PC-3 (cell line): ENCODE measurements around the gene TEX55. TPM values are rescaled to one million over a fixed set of nuclear protein-coding genes. Genes with fewer than 3 reads are reported as not detected.
"Not testable (repeated sequence)": the region's sequence is repeated elsewhere in the genome, so short reads cannot be mapped to it uniquely, and the experiment has no call there.

Experiments used
- ATAC-seq: fragments of 200-7000 bp; cut with Tn5 transposase; 2 replicates; pipeline ENCODE4 v1.9.1; 2020; ENCODE audit warnings: mild to moderate bottlenecking, moderate library complexity
- BruUV-seq: library from RNA; stranded (reverse); fragments of 400-500 nt; replicated peaks from 2 replicates; lab custom pipeline; 2021; lab: Mats Ljungman, UMichigan
- CTCF ChIA-PET: fragments of 300-600 bp; sonication (Branson Sonifier 250); formaldehyde crosslinking; loops from one replicate; lab custom pipeline; 2022; ENCODE audit warnings: antibody characterized with exemption; lab: Charles Lee
- POLR2A ChIA-PET: fragments of 300-600 bp; sonication (Branson Sonifier 250); formaldehyde crosslinking; loops from one replicate; lab custom pipeline; 2022; ENCODE audit warnings: antibody characterized with exemption; ENCODE audit not compliant: unreplicated experiment; lab: Charles Lee
- DNase-seq: peaks from one replicate; pipeline ENCODE4 v3.0.0-alpha.2; 2015
- H2AFZ ChIP-seq: fragments of 300-600 bp; sonication (generic); 2 replicates; pipeline ENCODE4 v1.6.0; 2016; ENCODE audit warnings: antibody characterized with exemption, low read length
- H3F3A ChIP-seq: fragments of 300-600 bp; sonication (generic); one replicate; pipeline ENCODE4 v1.6.0; 2017; ENCODE audit warnings: antibody characterized with exemption, low read length, control low read depth, mild to moderate bottlenecking; ENCODE audit not compliant: unreplicated experiment
- H3K27ac ChIP-seq: fragments of 300-600 bp; sonication (generic); 2 replicates; pipeline ENCODE4 v1.5.1; 2016; ENCODE audit warnings: mild to moderate bottlenecking, low read length
- H3K27me3 ChIP-seq: fragments of 300-600 bp; sonication (generic); 2 replicates; pipeline ENCODE4 v1.6.1; 2016; ENCODE audit warnings: low read length, mixed read lengths
- H3K36me3 ChIP-seq: fragments of 300-600 bp; sonication (generic); 2 replicates; pipeline ENCODE4 v1.6.1; 2016; ENCODE audit warnings: low read depth, mixed run types, low read length, mixed read lengths
- H3K4me1 ChIP-seq: fragments of 300-600 bp; sonication (generic); 2 replicates; pipeline ENCODE4 v1.5.1; 2016; ENCODE audit warnings: low read length; ENCODE audit not compliant: insufficient read depth
- H3K4me2 ChIP-seq: fragments of 300-600 bp; sonication (generic); 2 replicates; pipeline ENCODE4 v1.6.0; 2016; ENCODE audit warnings: low read length
- H3K4me3 ChIP-seq: fragments of 300-600 bp; sonication (generic); 2 replicates; pipeline ENCODE4 v1.5.1; 2016; ENCODE audit warnings: mild to moderate bottlenecking, low read length, mixed read lengths
- H3K79me2 ChIP-seq: fragments of 300-600 bp; sonication (generic); 2 replicates; pipeline ENCODE4 v1.6.1; 2017; ENCODE audit warnings: low read length, mixed read lengths
- H3K9ac ChIP-seq: fragments of 300-600 bp; sonication (generic); 2 replicates; pipeline ENCODE4 v1.6.0; 2016; ENCODE audit warnings: mild to moderate bottlenecking, low read length
- H3K9me2 ChIP-seq: fragments of 300-600 bp; sonication (generic); replicated peaks from 2 replicates; pipeline ENCODE4 v1.6.1; 2016; ENCODE audit warnings: mixed run types, low read length, mixed read lengths
- H3K9me3 ChIP-seq: fragments of 300-600 bp; sonication (generic); 2 replicates; pipeline ENCODE4 v1.6.1; 2016; ENCODE audit warnings: low read length, mixed read lengths
- H4K20me1 ChIP-seq: fragments of 300-600 bp; sonication (generic); 2 replicates; pipeline ENCODE4 v1.6.1; 2016; ENCODE audit warnings: low read length, mixed read lengths
- CTCF ChIP-seq: fragments of 300-600 bp; sonication (generic); conservative IDR thresholded peaks from 2 replicates; pipeline ENCODE4 v1.5.1; 2017; ENCODE audit warnings: antibody characterized with exemption, low read depth, mild to moderate bottlenecking, low read length
- EZH2 ChIP-seq: fragments of 300-600 bp; sonication (generic); IDR thresholded peaks from one replicate; pipeline ENCODE4 v1.6.1; 2017; ENCODE audit warnings: antibody characterized with exemption, mild to moderate bottlenecking, low read length; ENCODE audit not compliant: unreplicated experiment
- EZH2phosphoT487 ChIP-seq: fragments of 300-600 bp; sonication (generic); IDR thresholded peaks from 2 replicates; pipeline ENCODE4 v1.6.1; 2018; ENCODE audit warnings: mild to moderate bottlenecking, antibody characterized with exemption, low read length, borderline replicate concordance
- intact Hi-C: fragments of 100-400 bp; cut with micrococcal nuclease; formaldehyde crosslinking; loops from 2 replicates; pipeline ENCODE4 v1.9.0; 2023
- total RNA-seq: library from RNA; depleted of rRNA; stranded (reverse); fragments of >200 nt; gene quantifications from 2 replicates; pipeline ENCODE4 v1.2.3, GENCODE V29; 2014

The TEX55 gene
- total RNA-seq, 1 experiment from 2014 or later = 0.33 TPM

- Histone ChIP-seq H3K36me3 (no peaks in the 10 kb centered on the region), H3K27me3 (no peaks in the 10 kb centered on the region), H3K79me2 (no peaks in the 10 kb centered on the region), H3K4me1 (no peaks in the 10 kb centered on the region), H3K9me3 (no peaks in the 10 kb centered on the region), H3K27ac (no peak overlapping the region), H3F3A (no peaks in the 10 kb centered on the region), H4K20me1 (no peaks in the 10 kb centered on the region), H3K9me2 (no peaks in the 10 kb centered on the region), H3K9ac (no peak overlapping the region), H3K4me3 (no peak overlapping the region), H2AFZ (no peak overlapping the region), H3K4me2 (no peak overlapping the region)
- CTCF ChIA-PET = no interaction called here
- no peak for TF ChIP-seq CTCF
- TF ChIP-seq EZH2phosphoT487 = no peak
- TF ChIP-seq EZH2 = no peak
- POLR2A ChIA-PET = no interaction called here
- no TSS peak for BruUV-seq
- ATAC-seq = no peak
- intact Hi-C loops = no loop called here
- DNase-seq = no peak
Observed at GRCh38 chr3:119125342-119125741, 20.6 kb upstream of the TEX55 start.

GRCh38 chr3:119125742-119126504, 20.0 kb upstream of the TEX55 start:
- Histone ChIP-seq H3K9ac (no peak overlapping the region), H2AFZ (no peak overlapping the region), H4K20me1 (no peaks in the 10 kb centered on the region), H3K4me2 (no peak overlapping the region), H3K79me2 (no peaks in the 10 kb centered on the region), H3K27ac (no peak overlapping the region), H3K9me2 (no peaks in the 10 kb centered on the region), H3K27me3 (no peaks in the 10 kb centered on the region), H3K4me1 (no peaks in the 10 kb centered on the region), H3K36me3 (no peaks in the 10 kb centered on the region), H3K4me3 (no peak overlapping the region), H3F3A (no peaks in the 10 kb centered on the region), H3K9me3 (no peaks in the 10 kb centered on the region)
- DNase-seq (no peak), ATAC-seq (no peak)
- TF ChIP-seq CTCF (no peak), EZH2phosphoT487 (no peak), EZH2 (no peak)
- intact Hi-C loops = no loop called here
- CTCF ChIA-PET = no interaction called here
- POLR2A ChIA-PET = no interaction called here
- BruUV-seq = no TSS peak

GRCh38 chr3:119130291-119130690, 15.7 kb upstream of the TEX55 start:
- H3K9ac ChIP-seq, BruUV-seq, H3K36me3 ChIP-seq, intact Hi-C loops, DNase-seq, H3K9me2 ChIP-seq, H3K79me2 ChIP-seq, H3F3A ChIP-seq, H3K27ac ChIP-seq, H3K27me3 ChIP-seq, H3K4me2 ChIP-seq, H3K9me3 ChIP-seq, POLR2A ChIA-PET, H4K20me1 ChIP-seq, H3K4me1 ChIP-seq, H2AFZ ChIP-seq, CTCF ChIA-PET, ATAC-seq, H3K4me3 ChIP-seq: not testable (repeated sequence)

- H3K79me2 ChIP-seq, H3F3A ChIP-seq, H3K27me3 ChIP-seq, H3K4me2 ChIP-seq, H2AFZ ChIP-seq, H3K4me3 ChIP-seq, intact Hi-C loops, H3K9me3 ChIP-seq, ATAC-seq, BruUV-seq, H3K27ac ChIP-seq, POLR2A ChIA-PET, H4K20me1 ChIP-seq, H3K4me1 ChIP-seq, H3K9me2 ChIP-seq, H3K36me3 ChIP-seq, CTCF ChIA-PET, H3K9ac ChIP-seq, DNase-seq: not testable (repeated sequence)
Observed at GRCh38 chr3:119132291-119132690, 13.7 kb upstream of the TEX55 start.

- H3F3A ChIP-seq, intact Hi-C loops, H3K9ac ChIP-seq, H3K4me1 ChIP-seq, H2AFZ ChIP-seq, H3K4me3 ChIP-seq, CTCF ChIA-PET, H3K79me2 ChIP-seq, H3K9me3 ChIP-seq, ATAC-seq, H3K27ac ChIP-seq, H3K27me3 ChIP-seq, H3K9me2 ChIP-seq, DNase-seq, H3K4me2 ChIP-seq, H3K36me3 ChIP-seq, H4K20me1 ChIP-seq, BruUV-seq, POLR2A ChIA-PET: not testable (repeated sequence)
Observed at GRCh38 chr3:119139360-119139759, 6.6 kb upstream of the TEX55 start.
